ENCODE results near the gene D2HGDH.
"Not testable (repeated sequence)": the region's sequence is repeated elsewhere in the genome, so short reads cannot be mapped to it uniquely, and the experiment has no call there.

The D2HGDH gene

DNA sequence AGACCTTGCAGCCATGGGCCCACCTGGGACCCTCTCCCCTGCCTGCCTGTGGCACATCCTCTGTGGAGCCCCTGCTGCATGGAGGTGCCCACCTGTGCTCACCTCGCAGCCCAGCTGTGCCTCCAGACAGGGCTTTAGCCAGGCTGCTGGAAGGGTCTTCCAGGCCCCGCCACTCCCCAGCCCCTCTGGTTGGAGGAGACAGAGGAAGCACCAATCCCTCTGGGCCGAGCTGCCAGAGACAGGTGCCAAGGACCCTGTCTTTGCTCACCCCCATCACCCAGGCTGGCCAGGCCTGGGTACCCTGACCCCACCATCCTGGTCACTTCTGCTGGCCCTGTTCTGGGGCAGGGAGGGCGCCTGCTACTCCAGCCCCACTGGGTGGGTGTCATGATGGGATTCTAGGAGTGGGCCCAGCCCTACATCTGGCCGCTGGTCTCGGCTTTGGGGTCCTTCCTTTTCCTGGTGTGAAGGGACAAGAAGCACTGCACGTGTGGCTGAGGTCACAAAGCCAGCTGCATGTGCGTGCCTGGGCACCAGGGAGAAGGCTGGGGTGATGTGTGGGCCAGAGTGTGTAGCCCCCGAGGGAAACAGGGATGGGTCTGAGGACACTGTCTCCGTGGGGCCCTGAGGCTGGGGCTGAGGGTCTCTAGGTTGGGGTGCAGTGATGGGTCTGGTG, 65.2 kb downstream of the D2HGDH start:
- FAIRE-seq: no peak
- DNase-seq (ENCODE audit: insufficient read length): no peak
- no peak for TF ChIP-seq POLR2AphosphoS5 (IDR thresholded peaks at IDR 0.05; ENCODE audit: low read depth, low read length)

DNA sequence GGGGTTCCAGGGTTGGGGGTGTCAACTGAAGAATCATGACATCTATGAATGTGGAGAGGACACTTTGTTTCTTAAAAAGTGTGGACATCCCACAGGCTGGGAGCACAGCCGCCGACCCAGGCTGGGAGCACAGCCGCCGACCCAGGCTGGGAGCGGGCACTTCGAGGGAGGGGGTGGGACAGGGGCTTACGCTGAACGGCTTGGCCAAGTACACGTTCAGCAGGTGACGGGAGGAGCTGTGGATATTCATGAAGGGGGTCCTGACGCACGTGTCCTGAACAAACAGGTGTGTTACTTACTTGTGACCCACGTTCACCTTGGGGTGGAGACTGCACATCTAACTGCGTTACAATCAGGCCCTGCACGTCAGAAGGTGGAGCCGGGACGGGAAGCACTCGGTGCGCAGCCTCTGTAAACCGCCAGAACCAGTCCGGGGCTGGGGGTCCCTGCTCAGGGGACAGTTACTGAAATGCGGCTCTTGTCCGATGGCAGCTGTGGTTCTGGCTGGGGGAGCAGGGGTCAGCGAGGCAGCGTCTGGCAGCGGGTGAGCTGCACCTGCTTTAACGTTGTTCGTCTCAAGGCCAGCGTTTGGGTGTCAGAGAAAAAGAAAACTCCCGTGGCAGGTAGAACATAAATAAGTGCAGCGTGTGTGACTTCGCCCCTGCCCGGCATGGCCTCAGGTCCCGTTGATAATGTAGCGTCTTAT, 65.9 kb downstream of the D2HGDH start:
- FAIRE-seq: not testable (repeated sequence)

DNA sequence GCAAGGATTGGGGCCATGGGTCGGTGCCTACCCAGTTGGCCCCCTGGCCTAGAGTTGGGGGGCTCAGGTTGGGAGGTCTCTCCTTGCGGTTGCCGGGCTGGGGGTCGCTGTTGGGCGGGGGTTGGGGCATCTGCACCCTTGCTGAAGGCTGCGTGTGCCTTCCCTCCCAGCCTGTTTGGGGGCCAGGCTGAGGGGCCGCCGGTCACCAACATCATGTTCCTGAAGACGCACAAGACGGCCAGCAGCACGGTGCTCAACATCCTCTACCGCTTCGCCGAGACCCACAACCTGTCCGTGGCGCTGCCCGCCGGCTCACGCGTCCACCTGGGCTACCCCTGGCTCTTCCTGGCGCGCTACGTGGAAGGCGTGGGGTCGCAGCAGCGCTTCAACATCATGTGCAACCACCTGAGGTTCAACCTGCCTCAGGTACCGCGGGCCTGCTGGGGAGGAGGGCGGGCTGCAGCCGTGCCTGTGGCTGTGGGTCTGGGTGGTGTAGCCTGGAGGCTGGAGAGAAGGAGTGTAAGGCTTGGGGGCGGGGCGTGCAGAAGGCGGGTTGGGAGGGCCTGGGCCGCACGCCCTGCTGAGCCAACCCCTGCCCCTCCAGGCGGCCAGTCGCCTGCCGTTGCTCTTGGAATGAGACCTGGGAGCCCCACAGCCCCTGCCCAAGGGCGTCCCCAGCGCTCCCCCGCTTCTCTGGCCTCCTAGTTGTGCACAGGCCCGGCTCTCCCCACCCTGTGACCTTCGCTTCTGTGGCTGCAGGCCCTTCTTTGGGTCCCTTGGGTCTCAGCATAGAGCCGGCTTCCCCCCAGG, 67.4 kb downstream of the D2HGDH start:
- no peak for DNase-seq (ENCODE audit: insufficient read length)
- FAIRE-seq: no peak
- TF ChIP-seq TAF1 (IDR thresholded peaks at IDR 0.05; ENCODE audit: borderline replicate concordance, low read depth, low read length) (no peak), POLR2A (IDR thresholded peaks at IDR 0.05; ENCODE audit: low read depth, low read length) (no peak), POLR2AphosphoS5 (IDR thresholded peaks at IDR 0.05; ENCODE audit: low read depth, low read length) (no peak)

More for the DNA sequence above, 65.9 kb downstream of the D2HGDH start:
- not testable (repeated sequence) for DNase-seq (ENCODE audit: insufficient read length)

DNA sequence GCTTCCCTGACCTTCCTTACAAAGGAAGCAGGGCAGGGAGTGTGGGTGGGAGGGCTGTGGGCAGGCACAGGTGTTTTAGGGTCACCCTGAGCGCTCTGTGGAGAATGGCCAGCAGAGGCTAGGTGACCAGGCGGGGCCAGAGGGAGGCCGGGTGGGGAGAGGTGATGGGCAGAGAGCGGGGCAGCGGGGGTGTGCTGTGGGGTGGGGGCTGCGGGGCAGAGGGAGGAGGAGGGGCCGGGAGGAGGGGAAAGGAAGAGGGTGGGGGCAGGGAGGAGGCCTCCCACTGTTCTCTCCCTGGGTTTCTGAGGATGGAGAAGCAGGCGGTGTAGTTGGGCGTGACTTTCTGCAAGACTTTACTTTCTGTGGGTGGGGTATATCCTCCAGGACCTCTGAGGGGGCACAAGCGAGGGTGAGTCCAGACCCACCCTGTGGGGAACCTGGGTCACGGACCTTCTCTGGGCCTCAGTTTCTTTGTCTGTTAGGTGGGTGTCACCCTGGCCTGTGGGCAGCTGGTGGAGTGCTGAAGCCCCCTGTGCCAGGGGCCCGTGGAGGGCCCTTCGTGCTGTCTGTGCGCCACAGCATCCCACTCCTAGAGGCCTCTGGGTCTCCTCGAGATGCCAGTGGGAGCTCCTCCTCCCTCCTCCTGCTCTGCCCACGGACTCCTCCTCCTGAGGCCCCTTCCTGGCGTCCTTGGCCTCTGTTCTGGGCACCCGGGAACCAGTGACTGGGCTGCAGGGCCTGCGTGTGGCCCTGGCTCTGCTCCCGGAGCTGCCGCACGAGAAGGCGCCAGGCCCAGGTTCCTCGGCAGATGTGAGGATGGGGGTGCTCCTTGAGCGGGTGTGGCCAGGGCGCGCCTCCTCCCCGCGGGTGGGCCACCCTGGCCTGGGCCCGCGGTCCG, 68.2 kb downstream of the D2HGDH start:
- FAIRE-seq: no peak
- no peak for DNase-seq (ENCODE audit: insufficient read length)
- no peak for TF ChIP-seq TAF1 (IDR thresholded peaks at IDR 0.05; ENCODE audit: borderline replicate concordance, low read depth, low read length)
- no peak for TF ChIP-seq POLR2A (IDR thresholded peaks at IDR 0.05; ENCODE audit: low read depth, low read length)
- TF ChIP-seq POLR2AphosphoS5 (IDR thresholded peaks at IDR 0.05; ENCODE audit: low read depth, low read length): no peak

DNA sequence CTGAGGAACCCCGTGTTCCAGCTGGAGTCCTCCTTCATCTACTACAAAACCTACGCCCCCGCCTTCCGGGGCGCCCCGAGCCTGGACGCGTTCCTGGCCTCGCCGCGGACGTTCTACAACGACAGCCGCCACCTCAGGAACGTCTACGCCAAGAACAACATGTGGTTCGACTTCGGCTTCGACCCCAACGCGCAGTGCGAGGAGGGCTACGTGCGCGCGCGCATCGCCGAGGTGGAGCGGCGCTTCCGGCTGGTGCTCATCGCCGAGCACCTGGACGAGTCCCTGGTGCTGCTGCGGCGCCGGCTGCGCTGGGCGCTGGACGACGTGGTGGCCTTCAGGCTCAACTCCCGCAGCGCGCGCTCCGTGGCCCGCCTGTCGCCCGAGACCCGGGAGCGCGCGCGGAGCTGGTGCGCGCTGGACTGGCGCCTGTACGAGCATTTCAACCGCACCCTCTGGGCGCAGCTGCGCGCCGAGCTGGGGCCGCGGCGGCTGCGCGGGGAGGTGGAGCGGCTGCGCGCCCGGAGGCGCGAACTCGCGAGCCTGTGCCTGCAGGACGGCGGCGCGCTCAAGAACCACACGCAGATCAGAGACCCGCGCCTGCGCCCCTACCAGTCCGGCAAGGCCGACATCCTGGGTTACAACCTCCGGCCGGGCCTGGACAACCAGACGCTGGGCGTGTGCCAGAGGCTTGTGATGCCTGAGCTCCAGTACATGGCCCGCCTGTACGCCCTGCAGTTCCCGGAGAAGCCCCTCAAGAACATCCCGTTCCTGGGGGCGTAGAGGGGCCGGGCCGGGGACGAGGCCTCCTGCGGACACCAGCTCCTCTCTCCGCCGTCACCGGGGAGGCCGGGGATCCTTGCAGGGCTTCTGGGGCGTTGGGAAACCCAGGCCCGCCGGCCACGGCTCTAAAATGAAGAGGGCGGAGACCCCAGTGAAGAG, 69.2 kb downstream of the D2HGDH start:
- DNase-seq (ENCODE audit: insufficient read length): peak; percentile 58
- FAIRE-seq: peak; percentile 85
- no peak for TF ChIP-seq POLR2A (IDR thresholded peaks at IDR 0.05; ENCODE audit: low read depth, low read length)
- TF ChIP-seq TAF1 (IDR thresholded peaks at IDR 0.05; ENCODE audit: borderline replicate concordance, low read depth, low read length): no peak
- TF ChIP-seq POLR2AphosphoS5 (IDR thresholded peaks at IDR 0.05; ENCODE audit: low read depth, low read length): no peak

DNA sequence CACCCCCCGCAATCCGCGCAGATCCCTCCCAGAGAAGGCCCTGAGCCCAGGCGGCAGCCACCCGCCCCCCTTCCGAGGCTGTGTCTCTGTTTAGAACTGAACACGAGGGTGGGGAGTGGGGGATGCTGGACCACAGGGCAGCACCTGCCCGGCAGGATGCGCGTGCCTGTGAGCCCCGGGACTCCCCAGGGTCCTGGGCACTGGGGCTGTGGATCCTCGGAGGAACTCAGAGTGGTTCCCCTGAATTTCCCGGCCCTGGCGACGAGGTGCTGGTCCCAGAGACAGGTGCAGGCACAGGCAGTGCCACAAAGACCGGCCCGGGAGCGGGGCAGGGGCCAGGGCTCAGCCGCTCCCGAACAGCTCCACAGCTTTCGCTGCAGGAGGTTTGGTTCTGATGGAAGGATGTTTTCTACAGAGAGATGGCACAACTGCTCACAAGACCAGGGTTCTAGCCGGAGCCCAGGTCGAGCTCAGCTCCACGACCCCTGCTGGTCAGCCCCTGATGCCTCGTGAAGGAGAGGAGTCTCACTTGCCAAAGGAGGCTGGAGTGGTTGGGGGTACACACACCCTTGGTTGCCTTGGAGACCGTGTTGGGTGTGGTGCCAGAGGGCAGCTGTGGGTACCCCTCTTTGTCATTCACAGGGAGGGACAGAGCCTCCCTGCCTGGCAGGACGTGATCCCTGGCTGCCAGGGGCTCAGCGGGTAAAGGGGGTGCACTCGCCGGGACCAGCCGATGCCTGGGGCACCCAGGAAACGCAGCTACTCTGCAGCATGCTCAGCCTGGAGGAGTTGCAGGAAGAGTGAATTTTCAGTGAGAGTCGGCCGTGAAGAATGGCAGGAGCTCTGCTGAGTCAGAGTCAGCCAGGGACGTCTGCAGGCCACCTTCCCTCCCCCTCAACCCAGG, 70.1 kb downstream of the D2HGDH start:
- TF ChIP-seq TAF1 (IDR thresholded peaks at IDR 0.05; ENCODE audit: borderline replicate concordance, low read depth, low read length): no peak
- no peak for TF ChIP-seq POLR2AphosphoS5 (IDR thresholded peaks at IDR 0.05; ENCODE audit: low read depth, low read length)
- no peak for TF ChIP-seq POLR2A (IDR thresholded peaks at IDR 0.05; ENCODE audit: low read depth, low read length)
- peak; percentile 58 for FAIRE-seq
- DNase-seq (ENCODE audit: insufficient read length): peak; percentile 37

DNA sequence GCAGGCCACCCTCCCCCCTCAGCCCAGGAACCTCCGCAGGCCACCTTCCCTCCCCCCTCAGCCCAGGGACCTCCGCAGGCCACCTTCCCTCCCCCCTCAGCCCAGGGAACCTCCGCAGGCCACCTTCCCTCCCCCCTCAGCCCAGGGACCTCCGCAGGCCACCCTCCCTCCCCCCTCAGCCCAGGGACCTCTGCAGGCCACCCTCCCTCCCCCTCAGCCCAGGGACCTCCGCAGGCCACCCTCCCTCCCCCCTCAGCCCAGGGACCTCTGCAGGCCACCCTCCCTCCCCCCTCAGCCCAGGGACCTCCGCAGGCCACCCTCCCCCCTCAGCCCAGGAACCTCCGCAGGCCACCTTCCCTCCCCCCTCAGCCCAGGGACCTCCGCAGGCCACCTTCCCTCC, 71.8 kb downstream of the D2HGDH start:
- not testable (repeated sequence) for DNase-seq (ENCODE audit: insufficient read length); FAIRE-seq

DNA sequence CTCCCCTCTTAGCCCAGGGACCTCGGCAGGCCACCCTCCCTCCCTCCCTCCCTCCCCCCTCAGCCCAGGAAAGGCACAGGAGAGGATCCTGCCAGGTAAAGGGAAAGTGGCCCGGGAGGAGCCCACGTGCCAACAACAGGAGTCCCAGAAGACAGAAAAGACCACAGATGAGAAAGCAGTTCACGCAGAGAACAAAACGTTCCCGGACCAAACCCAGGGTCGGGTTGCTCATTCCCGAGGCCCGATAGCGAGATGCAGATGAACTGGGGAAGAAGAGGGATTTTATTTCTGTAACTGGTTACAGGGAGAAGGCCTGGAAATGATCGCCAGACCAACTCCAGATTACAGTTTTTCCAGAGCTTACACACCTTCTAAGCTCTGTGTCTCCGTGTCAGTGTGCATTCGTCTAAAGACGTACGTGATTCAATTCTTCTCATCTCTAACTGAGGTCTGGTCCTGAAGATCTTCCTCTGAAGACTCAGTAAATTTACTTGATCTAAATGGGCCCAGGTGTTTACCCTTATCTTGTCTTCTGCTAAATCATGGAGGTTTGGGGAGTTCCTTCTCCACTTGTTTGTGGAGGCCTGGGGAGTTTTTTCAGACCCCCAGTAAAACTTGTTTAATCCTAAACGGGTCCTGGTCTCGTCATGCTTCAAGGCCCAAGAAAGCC, 73.8 kb downstream of the D2HGDH start:
- no peak for FAIRE-seq

DNA sequence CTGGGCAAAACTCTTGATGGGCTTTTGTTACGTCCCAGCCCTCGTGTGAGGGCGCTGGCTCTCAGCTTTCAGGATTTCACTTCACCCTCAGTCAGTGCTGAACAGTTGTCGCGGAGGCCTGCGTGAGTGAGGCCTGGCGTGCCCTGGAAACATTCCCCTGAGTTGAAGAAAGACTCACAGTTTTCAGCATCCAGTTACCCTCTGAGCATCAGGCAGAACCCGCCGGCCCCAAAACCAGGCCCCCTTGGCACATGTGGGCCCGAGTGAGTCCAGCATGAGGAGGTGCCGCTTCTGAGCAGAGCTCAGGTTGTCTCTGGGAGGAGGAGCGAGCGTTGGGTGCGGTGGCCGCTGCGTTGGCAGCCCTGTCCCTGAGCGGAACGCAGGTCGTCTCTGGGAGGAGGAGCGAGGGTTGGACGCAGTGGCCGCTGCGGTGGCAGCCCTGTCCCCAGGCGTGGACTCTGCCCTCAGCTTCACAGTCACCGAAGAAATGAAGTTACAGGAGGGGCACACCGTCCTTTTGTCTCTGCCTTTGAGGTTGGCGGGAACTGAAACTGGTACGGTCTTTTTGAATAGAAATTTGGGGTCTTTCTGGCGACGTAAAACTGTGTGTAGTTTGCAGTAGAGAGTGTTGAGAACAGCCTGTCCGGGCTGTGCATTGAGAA, 74.4 kb downstream of the D2HGDH start, which contains the start of gene NEU4:
Gene NEU4, plus strand, starts transcription at position 473 of the 662 bp plus-strand sequence. CDS start 5,292 bp downstream, outside the sequence.
- TF ChIP-seq POLR2A (IDR thresholded peaks at IDR 0.05; ENCODE audit: low read depth, low read length) (no peak), POLR2AphosphoS5 (IDR thresholded peaks at IDR 0.05; ENCODE audit: low read depth, low read length) (no peak), TAF1 (IDR thresholded peaks at IDR 0.05; ENCODE audit: borderline replicate concordance, low read depth, low read length) (no peak)
- no peak for DNase-seq (ENCODE audit: insufficient read length)
- no peak for FAIRE-seq

More for the DNA sequence above, 73.8 kb downstream of the D2HGDH start:
- TF ChIP-seq POLR2AphosphoS5 (IDR thresholded peaks at IDR 0.05; ENCODE audit: low read depth, low read length) (no peak), POLR2A (IDR thresholded peaks at IDR 0.05; ENCODE audit: low read depth, low read length) (no peak), TAF1 (IDR thresholded peaks at IDR 0.05; ENCODE audit: borderline replicate concordance, low read depth, low read length) (no peak)
- DNase-seq (ENCODE audit: insufficient read length): no peak
